Activated T-helper 1 cell treated with anti-CD3 and anti-CD28 coated beads, Interleukin-12 subunit alpha, Interleukin-12 subunit beta, Interleukin-2, Interleukin-4 antibody, amounts not matched to agents 30 ng/mL and 10 ng/mL and 1 ng/mL, durations not matched to agents 14 hours and 24 hours and 36 hours (primary cell): ENCODE measurements around the gene NVL. TPM values are rescaled to one million over a fixed set of nuclear protein-coding genes. Genes with fewer than 3 reads are reported as not detected.

ENCODE experiments used
- DNase-seq: peaks from one replicate; pipeline ENCODE4 v3.0.0; 2021; ENCODE audit warnings: low spot score
- H3K27ac Mint-ChIP-seq: one replicate; pipeline ENCODE4 v1.8.0; 2021; ENCODE audit warnings: mild to moderate bottlenecking, mixed read lengths
- H3K27me3 Mint-ChIP-seq: one replicate; pipeline ENCODE4 v1.8.0; 2022; ENCODE audit warnings: mild to moderate bottlenecking, moderate library complexity, mixed read lengths; ENCODE audit not compliant: insufficient read depth
- H3K36me3 Mint-ChIP-seq: one replicate; pipeline ENCODE4 v1.8.0; 2021; ENCODE audit warnings: low read depth, mixed read lengths
- H3K4me1 Mint-ChIP-seq: one replicate; pipeline ENCODE4 v1.8.0; 2021; ENCODE audit warnings: low read depth, mixed read lengths
- H3K4me3 Mint-ChIP-seq: one replicate; pipeline ENCODE4 v1.8.0; 2021; ENCODE audit warnings: mild to moderate bottlenecking, moderate library complexity, mixed read lengths
- H3K9me3 Mint-ChIP-seq: one replicate; pipeline ENCODE4 v1.8.0; 2021; ENCODE audit warnings: mixed read lengths
- intact Hi-C: fragments of 100-400 bp; cut with micrococcal nuclease; formaldehyde crosslinking; loops from one replicate; pipeline ENCODE4 v1.15.1; 2024
- total RNA-seq: library from RNA; stranded (reverse); gene quantifications from 2 replicates; pipeline ENCODE4 v1.2.3, GENCODE V29; 2022

NVL gene
- total RNA-seq, 1 donor from 2014 or later, result 47.6 TPM

- Mint-ChIP-seq H3K27me3 (no peaks in the 10 kb centered on the region), H3K4me1 (peaks cover 42% of the 10 kb centered on the region), H3K36me3 (peaks cover 32% of the 10 kb centered on the region), H3K4me3 (no peak overlapping the region), H3K27ac (peak overlapping the region; percentile 69), H3K9me3 (no peaks in the 10 kb centered on the region)
- intact Hi-C loops, result loop anchor here (5.0 to 10.0 kb wide), 3 partner anchors 66 to 152 kb away; partner anchors contain the start of genes FBXO28 and NVL
- no peak for DNase-seq
Measured at GRCh38 chr1:224266105-224266914, 63.7 kb downstream of the NVL start.

- intact Hi-C loops, result loop anchor here (5.0 to 10.0 kb wide), 2 partner anchors 82 to 150 kb away; partner anchors contain the start of genes DEGS1 and FBXO28
- Mint-ChIP-seq H3K4me1 (peaks cover 46% of the 10 kb centered on the region), H3K27me3 (no peaks in the 10 kb centered on the region), H3K27ac (no peak overlapping the region), H3K4me3 (no peak overlapping the region), H3K36me3 (peaks cover 27% of the 10 kb centered on the region), H3K9me3 (no peaks in the 10 kb centered on the region)
- no peak for DNase-seq
Measured at GRCh38 chr1:224264321-224264720, 65.7 kb downstream of the NVL start.

GRCh38 chr1:224262373-224263054 lies 67.5 kb downstream of the NVL start:
- no peak for DNase-seq
- H3K36me3 Mint-ChIP-seq, result peaks cover 27% of the 10 kb centered on the region
- H3K27me3 Mint-ChIP-seq, result no peaks in the 10 kb centered on the region
- H3K4me3 Mint-ChIP-seq, result peak overlapping the region; percentile 32
- intact Hi-C loops, result loop anchor here (5.0 to 10.0 kb wide), 2 partner anchors 80 to 148 kb away; partner anchors contain the start of genes DEGS1 and FBXO28
- no peaks in the 10 kb centered on the region for H3K9me3 Mint-ChIP-seq
- H3K4me1 Mint-ChIP-seq, result peaks cover 40% of the 10 kb centered on the region
- H3K27ac Mint-ChIP-seq, result peak overlapping the region; percentile 86

- intact Hi-C loops, result loop anchor here (5.0 to 10.0 kb wide), 2 partner anchors 78 to 145 kb away; partner anchors contain the start of genes DEGS1 and FBXO28
- no peaks in the 10 kb centered on the region for H3K9me3 Mint-ChIP-seq
- no peaks in the 10 kb centered on the region for H3K27me3 Mint-ChIP-seq
- peaks cover 26% of the 10 kb centered on the region for H3K4me1 Mint-ChIP-seq
- no peak overlapping the region for H3K4me3 Mint-ChIP-seq
- no peak overlapping the region for H3K27ac Mint-ChIP-seq
- no peak for DNase-seq
- peaks cover 27% of the 10 kb centered on the region for H3K36me3 Mint-ChIP-seq
Measured at GRCh38 chr1:224259986-224260385, 70.0 kb downstream of the NVL start.

GRCh38 chr1:224258351-224258750 lies 71.6 kb downstream of the NVL start:
- intact Hi-C loops, result no loop called here
- H3K27ac Mint-ChIP-seq, result no peak overlapping the region
- H3K36me3 Mint-ChIP-seq, result peaks cover 19% of the 10 kb centered on the region
- peaks cover 22% of the 10 kb centered on the region for H3K4me1 Mint-ChIP-seq
- H3K27me3 Mint-ChIP-seq, result no peaks in the 10 kb centered on the region
- H3K4me3 Mint-ChIP-seq, result no peak overlapping the region
- H3K9me3 Mint-ChIP-seq, result no peaks in the 10 kb centered on the region
- no peak for DNase-seq

GRCh38 chr1:224256640-224257039 lies 73.3 kb downstream of the NVL start:
- H3K27me3 Mint-ChIP-seq, result no peaks in the 10 kb centered on the region
- peaks cover 7% of the 10 kb centered on the region for H3K4me1 Mint-ChIP-seq
- no peak overlapping the region for H3K27ac Mint-ChIP-seq
- no peak for DNase-seq
- intact Hi-C loops, result no loop called here
- H3K9me3 Mint-ChIP-seq, result no peaks in the 10 kb centered on the region
- H3K36me3 Mint-ChIP-seq, result peaks cover 17% of the 10 kb centered on the region
- H3K4me3 Mint-ChIP-seq, result no peak overlapping the region

- Mint-ChIP-seq H3K27ac (no peak overlapping the region), H3K4me1 (peaks cover under 1% of the 10 kb centered on the region), H3K4me3 (no peak overlapping the region), H3K36me3 (peaks cover 23% of the 10 kb centered on the region), H3K9me3 (no peaks in the 10 kb centered on the region), H3K27me3 (no peaks in the 10 kb centered on the region)
- no peak for DNase-seq
- intact Hi-C loops, result no loop called here
Measured at GRCh38 chr1:224253721-224254120, 76.3 kb downstream of the NVL start.

GRCh38 chr1:224252479-224252878 lies 77.5 kb downstream of the NVL start:
- H3K4me1 Mint-ChIP-seq, result peaks cover 10% of the 10 kb centered on the region
- intact Hi-C loops, result no loop called here
- H3K27ac Mint-ChIP-seq, result no peak overlapping the region
- no peak for DNase-seq
- H3K36me3 Mint-ChIP-seq, result peaks cover 30% of the 10 kb centered on the region
- H3K27me3 Mint-ChIP-seq, result no peaks in the 10 kb centered on the region
- H3K9me3 Mint-ChIP-seq, result no peaks in the 10 kb centered on the region
- no peak overlapping the region for H3K4me3 Mint-ChIP-seq

GRCh38 chr1:224251741-224252146 lies 78.2 kb downstream of the NVL start:
- peaks cover 10% of the 10 kb centered on the region for H3K4me1 Mint-ChIP-seq
- DNase-seq, result no peak
- no peaks in the 10 kb centered on the region for H3K9me3 Mint-ChIP-seq
- intact Hi-C loops, result no loop called here
- peaks cover 29% of the 10 kb centered on the region for H3K36me3 Mint-ChIP-seq
- peak overlapping the region; percentile 18 for H3K27ac Mint-ChIP-seq
- H3K27me3 Mint-ChIP-seq, result no peaks in the 10 kb centered on the region
- H3K4me3 Mint-ChIP-seq, result no peak overlapping the region

- no peaks in the 10 kb centered on the region for H3K9me3 Mint-ChIP-seq
- DNase-seq, result no peak
- H3K36me3 Mint-ChIP-seq, result peaks cover 24% of the 10 kb centered on the region
- intact Hi-C loops, result no loop called here
- peaks cover 28% of the 10 kb centered on the region for H3K4me1 Mint-ChIP-seq
- no peak overlapping the region for H3K4me3 Mint-ChIP-seq
- H3K27ac Mint-ChIP-seq, result peak overlapping the region; percentile 81
- no peaks in the 10 kb centered on the region for H3K27me3 Mint-ChIP-seq
Measured at GRCh38 chr1:224245188-224245587, 84.8 kb downstream of the NVL start.

- H3K4me1 Mint-ChIP-seq, result no peaks in the 10 kb centered on the region
- peaks cover 15% of the 10 kb centered on the region for H3K36me3 Mint-ChIP-seq
- H3K9me3 Mint-ChIP-seq, result no peaks in the 10 kb centered on the region
- intact Hi-C loops, result no loop called here
- DNase-seq, result no peak
- no peaks in the 10 kb centered on the region for H3K27me3 Mint-ChIP-seq
- no peak overlapping the region for H3K27ac Mint-ChIP-seq
- H3K4me3 Mint-ChIP-seq, result no peak overlapping the region
Measured at GRCh38 chr1:224238756-224239155, 91.2 kb downstream of the NVL start.

GRCh38 chr1:224238212-224238611 lies 91.8 kb downstream of the NVL start:
- intact Hi-C loops, result no loop called here
- no peak for DNase-seq
- Mint-ChIP-seq H3K9me3 (no peaks in the 10 kb centered on the region), H3K27ac (no peak overlapping the region), H3K27me3 (no peaks in the 10 kb centered on the region), H3K4me1 (no peaks in the 10 kb centered on the region), H3K36me3 (peaks cover 15% of the 10 kb centered on the region), H3K4me3 (no peak overlapping the region)
